H9 (cell line): ENCODE results near the gene SMIM41. TPM values are rescaled to one million over a fixed set of nuclear protein-coding genes. Genes with fewer than 3 reads are reported as not detected.

ENCODE experiments used
- DNase-seq: peaks from one replicate; pipeline ENCODE4 v3.0.0-alpha.2; 2017
- H2AFZ ChIP-seq: one replicate; pipeline ENCODE4 v1.6.1; 2013; ENCODE audit warnings: mild to moderate bottlenecking, low read length, control low read depth, moderate library complexity
- H2AK5ac ChIP-seq: 2 replicates; pipeline ENCODE4 v1.6.1; 2013; ENCODE audit warnings: low read length, control low read depth, mixed read lengths; ENCODE audit not compliant: insufficient read length
- H2BK120ac ChIP-seq: one replicate; pipeline ENCODE4 v1.6.1; 2013; ENCODE audit warnings: low read depth, mild to moderate bottlenecking, low read length, control low read depth, inconsistent platforms; ENCODE audit not compliant: poor library complexity, severe bottlenecking
- H2BK12ac ChIP-seq: 2 replicates; pipeline ENCODE4 v1.6.1; 2013; ENCODE audit warnings: low read length, control low read depth, mixed read lengths, low read depth; ENCODE audit not compliant: insufficient read length
- H2BK15ac ChIP-seq: 2 replicates; pipeline ENCODE4 v1.6.1; 2013; ENCODE audit warnings: low read depth, low read length, control low read depth
- H2BK20ac ChIP-seq: one replicate; pipeline ENCODE4 v1.6.1; 2013; ENCODE audit warnings: low read depth, mild to moderate bottlenecking, low read length, control low read depth, inconsistent platforms; ENCODE audit not compliant: poor library complexity, severe bottlenecking
- H2BK5ac ChIP-seq: 2 replicates; pipeline ENCODE4 v1.6.1; 2013; ENCODE audit warnings: low read length, control low read depth, mixed read lengths; ENCODE audit not compliant: insufficient read length
- H3K14ac ChIP-seq: 2 replicates; pipeline ENCODE4 v1.6.1; 2013; ENCODE audit warnings: low read length, control low read depth; ENCODE audit not compliant: insufficient read depth
- H3K18ac ChIP-seq: 2 replicates; pipeline ENCODE4 v1.6.1; 2013; ENCODE audit warnings: low read depth, mild to moderate bottlenecking, mixed read lengths, low read length, control low read depth; ENCODE audit not compliant: insufficient read length
- H3K23ac ChIP-seq: 2 replicates; pipeline ENCODE4 v1.6.1; 2013; ENCODE audit warnings: low read length, control low read depth, mixed read lengths, low read depth; ENCODE audit not compliant: insufficient read length
- H3K23me2 ChIP-seq: 2 replicates; pipeline ENCODE4 v1.6.1; 2013; ENCODE audit warnings: low read depth, mild to moderate bottlenecking, mixed read lengths, low read length, control low read depth; ENCODE audit not compliant: insufficient read length, poor library complexity, severe bottlenecking
- H3K27ac ChIP-seq: 2 replicates; pipeline ENCODE4 v1.5.1; 2013; ENCODE audit warnings: low read length, control low read depth, mixed read lengths, low read depth; ENCODE audit not compliant: insufficient read length
- H3K27me3 ChIP-seq: 2 replicates; pipeline ENCODE4 v1.6.1; 2013; ENCODE audit warnings: low read length, control low read depth, inconsistent platforms; ENCODE audit not compliant: insufficient read depth
- H3K4ac ChIP-seq: 2 replicates; pipeline ENCODE4 v1.6.1; 2013; ENCODE audit warnings: low read depth, mild to moderate bottlenecking, control low read depth, inconsistent platforms, low read length, moderate library complexity
- H3K4me1 ChIP-seq: 2 replicates; pipeline ENCODE4 v1.6.1; 2013; ENCODE audit warnings: low read length, control low read depth, inconsistent platforms; ENCODE audit not compliant: insufficient read depth
- H3K4me2 ChIP-seq: 2 replicates; pipeline ENCODE4 v1.6.1; 2013; ENCODE audit warnings: low read length, control low read depth, mixed read lengths; ENCODE audit not compliant: insufficient read length, insufficient read depth
- H3K56ac ChIP-seq: 2 replicates; pipeline ENCODE4 v1.6.1; 2013; ENCODE audit warnings: low read depth, mild to moderate bottlenecking, mixed read lengths, low read length, control low read depth; ENCODE audit not compliant: insufficient read length
- H3K79me1 ChIP-seq: 2 replicates; pipeline ENCODE4 v1.6.1; 2013; ENCODE audit warnings: low read depth, mild to moderate bottlenecking, moderate library complexity, low read length, control low read depth, inconsistent platforms; ENCODE audit not compliant: insufficient read depth, poor library complexity, severe bottlenecking
- H3K79me2 ChIP-seq: 2 replicates; pipeline ENCODE4 v1.6.1; 2013; ENCODE audit warnings: low read length, control low read depth, inconsistent platforms; ENCODE audit not compliant: insufficient read depth
- H3K9ac ChIP-seq: 2 replicates; pipeline ENCODE4 v1.6.1; 2013; ENCODE audit warnings: low read length, control low read depth, mixed read lengths; ENCODE audit not compliant: insufficient read length; ENCODE audit errors: extremely low read depth
- H3K9me3 ChIP-seq: one replicate; pipeline ENCODE4 v1.6.1; 2013; ENCODE audit warnings: low read depth, low read length, inconsistent platforms; ENCODE audit not compliant: control insufficient read depth
- H3T11ph ChIP-seq: one replicate; pipeline ENCODE4 v1.6.1; 2013; ENCODE audit warnings: mild to moderate bottlenecking, low read length, control low read depth, inconsistent platforms
- H4K20me1 ChIP-seq: one replicate; pipeline ENCODE4 v1.6.1; 2013; ENCODE audit not compliant: control insufficient read depth, insufficient read length, insufficient read depth
- H4K5ac ChIP-seq: 2 replicates; pipeline ENCODE4 v1.6.1; 2013; ENCODE audit warnings: low read depth, mild to moderate bottlenecking, mixed read lengths, low read length, control low read depth; ENCODE audit not compliant: insufficient read length
- H4K8ac ChIP-seq: replicated peaks from 2 replicates; pipeline ENCODE4 v1.6.1; 2013; ENCODE audit warnings: low read length, control low read depth, mixed read lengths, low read depth; ENCODE audit not compliant: insufficient read length
- H4K91ac ChIP-seq: 2 replicates; pipeline ENCODE4 v1.6.1; 2013; ENCODE audit warnings: low read depth, mild to moderate bottlenecking, moderate library complexity, mixed read lengths, low read length, control low read depth; ENCODE audit not compliant: insufficient read length
- H3K27ac Mint-ChIP-seq, 3 experiments: 2 replicates in 2 of 3; 3 replicates in 1 of 3; pipeline ENCODE4 v1.8.0; 2020 to 2021; ENCODE audit warnings: mixed read lengths in 3 of 3, mild to moderate bottlenecking in 1 of 3, moderate library complexity in 1 of 3
- H3K27me3 Mint-ChIP-seq: 2 replicates; pipeline ENCODE4 v1.8.0; 2021; ENCODE audit warnings: low read depth, mild to moderate bottlenecking, moderate library complexity, mixed read lengths
- H3K36me3 Mint-ChIP-seq, 3 experiments: 2 replicates in 2 of 3; 3 replicates in 1 of 3; pipeline ENCODE4 v1.8.0; 2020 to 2021; ENCODE audit warnings: low read depth in 3 of 3, mixed read lengths in 3 of 3; ENCODE audit not compliant: insufficient read depth in 1 of 3
- H3K4me1 Mint-ChIP-seq, 2 experiments: 2 replicates each; pipeline ENCODE4 v1.8.0; 2020; ENCODE audit warnings: mixed read lengths in 2 of 2
- H3K4me3 Mint-ChIP-seq, 2 experiments: 2 replicates in 1 of 2; 3 replicates in 1 of 2; pipeline ENCODE4 v1.8.0; 2020 to 2021; ENCODE audit warnings: mild to moderate bottlenecking in 2 of 2, mixed read lengths in 2 of 2, moderate library complexity in 1 of 2
- H3K9me3 Mint-ChIP-seq, 2 experiments: 2 replicates in 1 of 2; 3 replicates in 1 of 2; pipeline ENCODE4 v1.8.0; 2020; ENCODE audit warnings: mild to moderate bottlenecking in 2 of 2, mixed read lengths in 2 of 2, moderate library complexity in 1 of 2
- CTCF ChIP-seq: fragments of 200-600 bp; sonication (generic); conservative IDR thresholded peaks from 3 replicates; pipeline ENCODE4 v1.8.0; 2021; ENCODE audit warnings: antibody characterized with exemption, mild to moderate bottlenecking
- WGBS: extraction: QIAGEN DNeasy Blood & Tissue Kit; methylation state at CpG from one replicate; pipeline ENCODE4 v1.1.7; 2013; ENCODE audit warnings: missing lambda C conversion rate, low lambda C conversion rate, mixed read lengths; ENCODE audit not compliant: insufficient read length; ENCODE audit errors: extremely low coverage; 5-methylcytosine and 5-hydroxymethylcytosine counted together
- total RNA-seq: library from RNA; stranded (reverse); gene quantifications from 2 replicates; pipeline ENCODE4 v1.2.1, GENCODE V29; 2021

The SMIM41 gene
- total RNA-seq, 1 experiment from 2014 or later = not detected

GRCh38 chr12:52049688-52050087, 29.8 kb upstream of the SMIM41 start:
- Histone ChIP-seq H4K20me1 (no peaks in the 10 kb centered on the region), H2BK20ac (no peak overlapping the region), H2BK5ac (no peak overlapping the region), H3K79me1 (no peaks in the 10 kb centered on the region), H3T11ph (no peak overlapping the region), H4K8ac (no peak overlapping the region), H4K5ac (no peak overlapping the region), H2AFZ (no peak overlapping the region), H3K79me2 (no peaks in the 10 kb centered on the region), H3K23ac (no peak overlapping the region), H2BK120ac (no peak overlapping the region), H3K4me1 (no peaks in the 10 kb centered on the region; the same call in 1 of the 2 replicates), H3K4me2 (peak overlapping the region; percentile 68), H3K27ac (no peak overlapping the region), H3K4ac (no peak overlapping the region), H3K27me3 (peaks cover 7% of the 10 kb centered on the region; the same call in 1 of the 2 replicates), H3K56ac (no peak overlapping the region), H2BK15ac (no peak overlapping the region), H3K14ac (peak overlapping the region; percentile 40; the same call in 1 of the 2 replicates), H2AK5ac (no peak overlapping the region), H3K9ac (no peak overlapping the region), H2BK12ac (no peak overlapping the region), H3K23me2 (peaks cover 17% of the 10 kb centered on the region), H4K91ac (no peak overlapping the region), H3K9me3 (no peaks in the 10 kb centered on the region), H3K18ac (no peak overlapping the region)
- no CpG with 5 or more reads among the region's 5 CpGs for WGBS
- H3K27ac Mint-ChIP-seq = 0 out of 7 replicates have a peak overlapping the region, but pooled peaks of 1 of the 3 experiments have one; percentile 28
- peaks cover 60% of the 10 kb centered on the region for H3K27me3 Mint-ChIP-seq
- H3K36me3 Mint-ChIP-seq = peaks cover 0 to 13% (median 6%) of the 10 kb centered on the region in 3 experiments; a peak in 5 of 7 replicates
- peak overlapping the region; percentile 9 to 88; a peak in 4 of 5 replicates for H3K4me3 Mint-ChIP-seq
- DNase-seq = no peak
- H3K9me3 Mint-ChIP-seq = no peaks in the 10 kb centered on the region; a peak in 1 of 5 replicates
- H3K4me1 Mint-ChIP-seq = peaks cover 25 to 28% of the 10 kb centered on the region in 2 experiments
- no peak for TF ChIP-seq CTCF
